Activated T-cell treated with anti-CD3 and anti-CD28 coated beads, Interleukin-2, amount 50 U/mL, for 4 hours (primary cell): ENCODE results near the gene ACOT12. TPM values are rescaled to one million over a fixed set of nuclear protein-coding genes. Genes with fewer than 3 reads are reported as not detected.

Experiments
- ATAC-seq, 2 donors: fragments of 200-7000 bp; cut with Tn5 transposase; one replicate each; pipeline ENCODE4 v1.10.0; 2021
- DNase-seq: peaks from one replicate; pipeline ENCODE4 v3.0.0-alpha.2; 2020
- H3K27me3 Mint-ChIP-seq: one replicate; pipeline ENCODE4 v1.8.0; 2021; ENCODE audit warnings: low read depth, mixed read lengths
- H3K36me3 Mint-ChIP-seq: one replicate; pipeline ENCODE4 v1.8.0; 2022; ENCODE audit warnings: mixed read lengths; ENCODE audit not compliant: insufficient read depth
- H3K4me1 Mint-ChIP-seq: one replicate; pipeline ENCODE4 v1.8.0; 2021; ENCODE audit warnings: low read depth, mixed read lengths
- H3K4me3 Mint-ChIP-seq: one replicate; pipeline ENCODE4 v1.8.0; 2021; ENCODE audit warnings: mild to moderate bottlenecking, moderate library complexity, mixed read lengths
- H3K9me3 Mint-ChIP-seq: one replicate; pipeline ENCODE4 v1.8.0; 2021; ENCODE audit warnings: mixed read lengths
- total RNA-seq, 3 donors: library from RNA; stranded (reverse); gene quantifications; one replicate each; pipeline ENCODE4 v1.2.1, GENCODE V29; 2021

The ACOT12 gene
- total RNA-seq: not detected

DNA sequence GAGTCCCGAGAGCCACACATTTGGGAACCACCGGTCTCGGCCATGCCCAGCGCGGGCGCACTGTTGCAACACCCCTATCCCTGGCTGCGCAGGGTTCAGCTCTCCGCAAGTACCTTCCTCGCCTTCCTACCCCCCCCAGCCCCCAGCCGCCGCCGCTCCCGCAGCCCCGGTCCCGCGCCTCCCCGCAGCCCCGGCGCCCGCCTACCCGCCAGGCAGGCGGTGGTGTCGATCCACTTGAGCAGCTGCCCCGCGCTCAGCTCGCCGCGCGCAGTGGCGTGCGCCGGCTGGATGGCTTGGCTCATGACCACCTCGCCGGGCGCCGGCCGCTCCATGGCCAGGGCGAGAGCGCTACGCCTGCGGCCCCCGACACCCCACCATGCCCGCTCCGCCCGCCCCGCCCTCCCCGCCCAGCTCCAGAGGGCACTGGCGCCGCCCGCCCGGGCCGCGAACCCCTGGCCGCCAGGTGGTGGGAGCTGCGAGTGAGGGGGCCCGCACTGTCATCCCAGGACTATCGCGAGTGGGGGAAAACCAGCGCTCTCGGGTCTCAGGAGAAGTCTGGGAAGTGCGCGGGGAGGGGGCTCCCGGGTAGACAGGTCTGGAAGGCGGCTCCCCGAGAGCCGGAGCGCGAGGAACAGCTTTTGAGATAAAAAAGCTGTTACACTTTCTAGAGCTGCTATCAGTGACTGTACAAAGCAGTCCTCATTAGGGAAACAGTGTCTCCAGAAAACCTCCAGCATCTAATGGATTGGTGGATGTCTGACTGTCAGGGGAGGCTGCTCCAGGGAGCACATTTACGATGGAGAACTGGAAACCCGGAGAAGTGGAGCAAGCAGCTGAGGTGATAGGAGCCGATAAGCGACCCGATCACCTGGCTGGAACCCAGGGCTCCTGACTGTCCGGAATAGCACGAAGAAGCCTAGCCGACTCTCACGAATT is at the start of gene ACOT12:
ACOT12 (minus strand) TSS at position 352 of the 936 bp plus-strand sequence; CDS start at position 332, 20 bp downstream.
- no peak for DNase-seq
- ATAC-seq: peak; percentile 37 to 46
- Mint-ChIP-seq H3K36me3 (no peaks in the 10 kb centered on the region), H3K9me3 (peaks cover 5% of the 10 kb centered on the region), H3K4me1 (peaks cover 3% of the 10 kb centered on the region), H3K4me3 (peak within 1 kb of the TSS; percentile 13), H3K27me3 (peaks cover 68% of the 10 kb centered on the region)

DNA sequence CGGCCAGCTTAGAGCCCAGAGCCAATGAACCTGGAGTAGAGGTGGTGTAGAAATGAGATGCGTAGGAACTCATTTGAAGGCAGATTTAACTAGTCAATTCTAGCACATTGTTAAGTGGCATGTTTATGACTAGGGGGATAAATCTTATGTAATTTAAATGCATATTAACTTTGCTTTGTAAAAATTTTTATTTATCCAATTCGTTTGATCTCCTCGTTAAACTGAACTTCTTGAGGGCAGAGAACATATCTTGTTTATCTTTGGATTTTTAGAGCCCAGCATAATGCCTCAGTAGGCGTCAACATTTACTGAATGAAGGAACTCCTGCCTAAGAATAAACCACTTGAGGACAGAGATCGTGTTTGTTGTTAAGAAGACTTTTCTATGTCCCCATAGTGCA is 41.1 kb upstream of the ACOT12 start:
- peaks cover 3% of the 10 kb centered on the region for H3K36me3 Mint-ChIP-seq
- H3K4me3 Mint-ChIP-seq: no peak overlapping the region
- H3K9me3 Mint-ChIP-seq: no peaks in the 10 kb centered on the region
- ATAC-seq: no peak
- no peak for DNase-seq
- H3K4me1 Mint-ChIP-seq: no peaks in the 10 kb centered on the region
- no peaks in the 10 kb centered on the region for H3K27me3 Mint-ChIP-seq

DNA sequence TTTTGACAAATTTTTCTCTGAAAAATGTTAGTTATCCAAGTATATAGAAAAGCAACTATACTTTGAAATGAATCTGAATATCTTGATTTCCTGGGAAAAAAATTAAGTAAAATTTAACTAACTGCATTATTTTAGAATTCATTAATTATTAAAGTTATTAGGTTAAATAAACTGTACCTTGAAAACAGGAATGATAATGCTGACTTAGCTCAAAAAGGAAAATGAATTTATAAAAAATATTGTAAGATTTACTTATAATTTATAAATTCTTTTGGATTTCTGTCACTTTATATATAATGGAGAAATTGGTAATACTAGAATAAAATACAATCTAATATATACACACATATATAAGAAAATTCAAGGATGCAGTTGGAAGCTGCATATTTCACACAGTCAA is 36.1 kb upstream of the ACOT12 start:
- no peak for DNase-seq
- Mint-ChIP-seq H3K36me3 (peaks cover 1% of the 10 kb centered on the region), H3K9me3 (no peaks in the 10 kb centered on the region)

DNA sequence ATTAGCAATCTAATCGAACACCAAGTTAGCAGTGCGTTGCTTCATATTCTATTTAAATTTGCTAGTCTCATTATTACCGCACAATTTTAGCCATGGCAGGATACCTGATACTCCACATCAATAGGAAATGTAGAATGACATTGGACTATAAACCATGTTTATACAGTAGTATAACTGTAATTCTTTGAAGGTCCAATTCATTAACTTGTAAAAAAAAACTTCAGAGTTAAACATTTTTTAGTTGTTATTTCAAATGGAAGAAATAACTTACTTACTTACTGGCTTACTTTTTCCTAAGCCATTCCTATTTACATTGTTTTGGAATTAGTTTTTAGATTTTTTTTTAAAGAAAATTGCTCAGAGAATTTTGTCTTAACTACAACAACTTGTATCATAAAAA is 35.4 kb upstream of the ACOT12 start:
- ATAC-seq (no peak), DNase-seq (no peak)
- no peak overlapping the region for H3K4me3 Mint-ChIP-seq
- no peaks in the 10 kb centered on the region for H3K27me3 Mint-ChIP-seq
- peaks cover 1% of the 10 kb centered on the region for H3K36me3 Mint-ChIP-seq
- peaks cover 9% of the 10 kb centered on the region for H3K4me1 Mint-ChIP-seq
- no peaks in the 10 kb centered on the region for H3K9me3 Mint-ChIP-seq

More for the DNA sequence above, 36.1 kb upstream of the ACOT12 start:
- Mint-ChIP-seq H3K27me3 (no peaks in the 10 kb centered on the region), H3K4me3 (no peak overlapping the region), H3K4me1 (peaks cover 9% of the 10 kb centered on the region)
- ATAC-seq: no peak

DNA sequence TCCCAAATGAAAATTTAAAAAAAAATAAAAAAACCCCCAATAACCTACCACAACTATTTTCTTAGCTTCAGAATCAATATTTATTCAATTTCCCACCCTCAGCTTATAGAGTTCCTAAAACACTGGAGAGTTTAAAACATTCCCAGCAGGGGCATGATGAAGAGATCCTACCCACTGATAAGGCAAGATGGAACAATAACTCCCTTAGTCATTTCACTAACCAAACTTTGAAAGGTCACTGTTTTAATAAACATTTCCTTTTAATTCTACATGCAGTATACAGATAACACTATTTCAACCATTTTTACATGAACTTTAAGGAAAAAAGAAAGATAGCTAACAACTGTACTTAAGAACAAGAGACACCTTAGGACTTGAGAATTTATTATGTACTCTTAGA is 34.9 kb upstream of the ACOT12 start:
- no peaks in the 10 kb centered on the region for H3K27me3 Mint-ChIP-seq
- peaks cover 1% of the 10 kb centered on the region for H3K36me3 Mint-ChIP-seq
- no peak overlapping the region for H3K4me3 Mint-ChIP-seq
- no peaks in the 10 kb centered on the region for H3K9me3 Mint-ChIP-seq
- no peak for ATAC-seq
- peaks cover 9% of the 10 kb centered on the region for H3K4me1 Mint-ChIP-seq
- no peak for DNase-seq

DNA sequence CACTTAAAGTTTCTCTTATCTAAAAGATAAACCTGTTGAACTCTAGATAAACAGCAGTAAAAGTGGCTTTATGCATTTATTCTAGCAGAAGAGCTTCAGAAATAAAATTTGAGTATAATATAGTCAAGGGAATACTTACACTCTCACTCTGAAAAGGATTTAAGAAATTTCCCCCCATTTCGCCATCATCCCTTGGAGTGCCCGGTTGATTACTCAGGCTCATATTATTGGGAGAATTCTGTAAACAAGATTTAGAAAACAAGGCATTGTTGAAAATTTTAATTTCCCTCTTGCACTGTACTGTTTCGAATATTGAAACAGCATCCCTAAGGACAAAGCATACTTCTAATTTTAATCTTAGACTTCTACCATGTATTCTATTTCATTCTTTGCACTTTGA is 34.5 kb upstream of the ACOT12 start:
- ATAC-seq (no peak), DNase-seq (no peak)
- H3K27me3 Mint-ChIP-seq: no peaks in the 10 kb centered on the region
- no peak overlapping the region for H3K4me3 Mint-ChIP-seq
- H3K9me3 Mint-ChIP-seq: no peaks in the 10 kb centered on the region
- peaks cover 9% of the 10 kb centered on the region for H3K4me1 Mint-ChIP-seq
- H3K36me3 Mint-ChIP-seq: peaks cover 1% of the 10 kb centered on the region

DNA sequence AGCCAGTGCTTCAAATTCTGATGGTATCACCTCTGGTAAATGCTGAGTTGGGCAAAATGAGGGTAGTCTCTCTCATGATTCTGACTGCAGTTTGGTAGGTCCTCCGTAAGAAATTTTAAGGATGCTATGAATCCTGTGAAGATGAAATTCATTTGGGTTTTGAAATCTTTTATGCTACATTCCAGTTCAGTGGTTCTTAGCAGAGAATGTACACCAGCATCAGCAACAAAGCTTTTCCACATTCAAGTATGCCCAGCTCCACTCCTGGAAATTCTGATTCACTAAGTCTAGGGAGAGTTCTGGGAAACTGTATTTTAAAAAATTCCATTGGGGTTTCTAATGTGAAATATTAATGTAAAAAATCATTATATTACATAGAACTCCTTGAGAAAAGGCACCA is 33.6 kb upstream of the ACOT12 start:
- peaks cover 4% of the 10 kb centered on the region for H3K36me3 Mint-ChIP-seq
- DNase-seq (no peak), ATAC-seq (no peak)
- H3K4me1 Mint-ChIP-seq: peaks cover 9% of the 10 kb centered on the region
- no peak overlapping the region for H3K4me3 Mint-ChIP-seq
- H3K9me3 Mint-ChIP-seq: no peaks in the 10 kb centered on the region
- H3K27me3 Mint-ChIP-seq: no peaks in the 10 kb centered on the region

DNA sequence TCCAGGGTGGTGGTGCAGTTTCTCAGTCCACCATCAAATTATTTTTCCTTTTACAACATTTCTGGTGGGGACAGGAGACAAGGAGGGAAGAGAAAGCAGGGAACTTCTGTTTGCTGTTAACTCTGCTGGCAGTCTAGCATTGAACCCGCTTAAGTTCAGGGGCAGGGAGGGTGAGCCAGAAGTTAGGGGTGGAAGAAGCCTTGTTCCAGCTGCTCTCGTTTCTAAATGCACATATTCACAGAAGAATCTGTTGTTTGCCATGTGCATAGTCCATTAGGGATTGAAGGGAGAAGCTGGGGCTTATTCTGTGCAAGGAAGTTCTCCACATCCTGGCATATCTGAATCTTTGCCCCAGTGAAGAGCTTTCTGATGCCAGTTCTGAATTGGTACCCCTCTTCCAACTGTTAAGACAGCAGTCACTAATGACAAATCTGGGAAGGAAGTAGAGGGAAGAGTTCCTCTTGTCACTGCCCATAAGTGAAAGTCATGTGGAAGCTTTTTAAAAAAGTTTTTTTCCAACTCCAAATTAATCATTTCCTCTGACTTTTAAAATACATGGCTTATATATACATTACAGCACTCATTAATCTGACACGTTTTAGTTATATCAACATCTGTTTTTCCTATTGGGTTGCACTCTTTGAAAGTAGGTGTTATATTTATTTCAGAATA is 32.6 kb upstream of the ACOT12 start:
- H3K36me3 Mint-ChIP-seq: peaks cover 6% of the 10 kb centered on the region
- no peak overlapping the region for H3K4me3 Mint-ChIP-seq
- H3K27me3 Mint-ChIP-seq: no peaks in the 10 kb centered on the region
- no peak for DNase-seq
- peaks cover 9% of the 10 kb centered on the region for H3K4me1 Mint-ChIP-seq
- H3K9me3 Mint-ChIP-seq: no peaks in the 10 kb centered on the region
- no peak for ATAC-seq

DNA sequence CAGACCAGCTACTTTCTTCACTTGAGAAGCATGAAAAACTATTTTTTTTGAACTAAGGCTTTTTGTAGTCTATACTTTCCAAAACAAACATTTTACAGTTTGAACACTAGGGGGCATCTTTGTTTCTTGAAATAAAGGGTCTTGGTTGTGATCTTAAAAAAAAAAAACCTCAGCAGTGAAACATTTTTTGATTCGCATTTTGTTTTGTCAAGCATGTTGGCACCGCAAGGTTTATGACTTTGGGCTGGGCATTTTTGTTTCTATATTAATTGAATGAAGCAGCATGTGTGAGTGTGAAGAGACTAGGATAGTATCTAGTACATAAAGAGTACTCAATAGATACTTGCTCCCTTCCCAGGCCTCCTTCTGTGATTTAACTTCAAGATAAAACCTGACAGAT is 31.6 kb upstream of the ACOT12 start:
- no peak overlapping the region for H3K4me3 Mint-ChIP-seq
- no peaks in the 10 kb centered on the region for H3K9me3 Mint-ChIP-seq
- no peak for DNase-seq
- H3K4me1 Mint-ChIP-seq: peaks cover 11% of the 10 kb centered on the region
- no peaks in the 10 kb centered on the region for H3K27me3 Mint-ChIP-seq
- H3K36me3 Mint-ChIP-seq: peaks cover 5% of the 10 kb centered on the region
- peak in 1 of 2 donors; percentile 34 for ATAC-seq

DNA sequence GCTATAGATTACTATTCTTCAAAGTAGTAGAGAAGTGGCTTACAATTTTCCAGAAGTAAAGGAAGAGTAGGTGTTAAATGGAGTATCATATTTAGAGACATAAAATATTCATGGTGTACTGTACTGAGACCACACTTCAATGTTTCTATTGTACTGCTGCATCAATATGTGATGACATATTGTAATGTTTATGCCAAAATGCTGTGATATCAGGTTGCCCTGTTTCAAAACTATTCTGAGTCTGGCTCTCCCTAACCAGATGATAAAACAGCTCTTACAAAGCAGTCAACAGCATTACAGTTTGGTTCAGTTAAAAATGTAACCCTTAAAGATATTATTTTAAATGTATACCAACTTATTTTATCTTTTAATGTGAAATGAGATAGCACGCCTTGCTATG is 30.8 kb upstream of the ACOT12 start:
- Mint-ChIP-seq H3K27me3 (no peaks in the 10 kb centered on the region), H3K36me3 (peaks cover 12% of the 10 kb centered on the region), H3K4me1 (peaks cover 19% of the 10 kb centered on the region), H3K4me3 (no peak overlapping the region), H3K9me3 (no peaks in the 10 kb centered on the region)
- DNase-seq (no peak), ATAC-seq (no peak)

DNA sequence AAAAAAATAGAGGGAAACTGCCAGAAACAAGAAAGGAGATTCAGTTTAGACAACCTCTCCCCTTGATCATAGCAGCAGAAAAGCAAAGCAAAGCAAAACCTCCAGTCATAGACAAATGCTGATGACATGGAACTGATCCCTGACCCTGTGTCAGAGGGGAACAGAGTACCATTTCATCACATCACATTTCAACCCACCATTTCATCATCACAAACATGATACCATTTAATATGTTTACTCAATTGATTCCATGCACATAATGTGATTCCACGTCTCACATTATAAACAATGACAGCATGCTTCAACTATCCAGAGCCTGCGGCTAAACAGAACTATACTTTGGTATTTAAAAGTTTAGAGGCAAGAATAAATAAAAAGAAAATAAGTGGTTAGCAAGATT is 28.7 kb upstream of the ACOT12 start:
- peaks cover 19% of the 10 kb centered on the region for H3K4me1 Mint-ChIP-seq
- peaks cover 14% of the 10 kb centered on the region for H3K36me3 Mint-ChIP-seq
- ATAC-seq (no peak), DNase-seq (no peak)
- no peak overlapping the region for H3K4me3 Mint-ChIP-seq
- no peaks in the 10 kb centered on the region for H3K9me3 Mint-ChIP-seq
- H3K27me3 Mint-ChIP-seq: no peaks in the 10 kb centered on the region

DNA sequence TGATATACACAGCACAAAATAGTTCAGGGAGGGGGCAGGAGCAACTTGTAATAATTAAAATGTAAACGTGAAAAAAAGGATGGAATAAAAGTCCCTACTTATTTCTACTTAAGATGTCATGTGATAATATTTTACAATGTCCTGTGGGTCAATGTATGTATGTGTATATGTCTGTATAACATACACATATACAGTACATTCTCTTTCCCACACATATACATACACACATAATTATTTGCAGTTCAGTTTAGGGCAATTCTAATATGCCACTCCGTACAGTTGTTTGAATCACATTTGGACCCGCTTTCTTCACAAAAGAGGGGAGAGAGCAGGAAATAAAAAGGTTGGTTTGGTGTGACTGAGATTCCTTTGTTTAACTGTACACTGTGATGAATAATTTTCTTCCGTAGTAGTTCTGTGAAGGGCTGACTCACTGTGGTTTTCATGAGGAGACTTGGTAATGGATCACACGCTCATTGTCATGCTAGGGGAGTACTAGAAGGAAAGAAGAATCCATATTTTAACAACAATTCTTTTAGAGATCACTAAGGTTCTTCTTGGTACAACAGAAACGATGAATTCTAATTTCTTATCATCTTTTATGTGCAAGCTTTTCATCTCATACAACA is 26.2 kb upstream of the ACOT12 start:
- Mint-ChIP-seq H3K27me3 (no peaks in the 10 kb centered on the region), H3K9me3 (no peaks in the 10 kb centered on the region), H3K36me3 (peaks cover 15% of the 10 kb centered on the region), H3K4me3 (no peak overlapping the region), H3K4me1 (peaks cover 10% of the 10 kb centered on the region)
- DNase-seq: no peak
- ATAC-seq: peak; percentile 98 to 100

DNA sequence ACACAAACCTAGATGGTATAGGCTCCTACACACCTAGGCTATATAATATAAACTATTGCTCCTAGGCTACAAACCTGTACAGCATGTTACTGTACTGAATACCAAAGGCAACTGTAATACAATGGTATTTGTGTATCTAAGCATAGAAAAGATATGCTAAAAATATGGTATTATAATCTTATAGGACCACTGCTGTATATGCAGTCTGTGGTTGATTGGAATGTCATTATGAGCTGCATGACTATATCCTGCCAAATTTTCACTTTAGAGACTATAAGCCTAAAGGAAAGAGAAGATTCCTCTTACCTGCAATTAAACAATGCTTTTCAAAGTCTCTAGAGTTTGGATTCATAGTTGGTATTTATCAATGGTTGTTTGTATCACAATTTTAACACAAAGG is 24.7 kb upstream of the ACOT12 start:
- Mint-ChIP-seq H3K4me1 (peaks cover 10% of the 10 kb centered on the region), H3K9me3 (no peaks in the 10 kb centered on the region), H3K36me3 (peaks cover 15% of the 10 kb centered on the region), H3K4me3 (no peak overlapping the region), H3K27me3 (no peaks in the 10 kb centered on the region)
- ATAC-seq: no peak
- no peak for DNase-seq

DNA sequence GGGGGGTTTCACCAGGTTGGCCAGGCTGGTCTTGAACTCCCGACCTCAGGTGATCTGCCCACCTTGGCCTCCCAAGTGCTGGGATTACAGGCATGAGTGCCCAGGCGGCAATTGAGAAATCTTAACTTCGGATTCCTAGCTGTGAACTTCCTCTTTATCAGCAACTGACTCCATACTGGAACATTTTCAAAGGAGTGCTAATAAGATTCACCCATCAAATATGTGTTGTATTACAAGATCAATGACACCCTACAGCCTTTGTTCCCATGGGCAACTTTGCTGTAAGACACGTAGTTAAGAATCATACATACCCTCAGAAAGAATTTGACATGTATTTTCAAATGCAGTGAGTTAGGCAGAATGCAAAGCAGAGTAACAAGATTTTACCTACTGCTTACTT is 23.1 kb upstream of the ACOT12 start:
- ATAC-seq (no peak), DNase-seq (no peak)
- H3K4me1 Mint-ChIP-seq: peaks cover 10% of the 10 kb centered on the region
- no peaks in the 10 kb centered on the region for H3K27me3 Mint-ChIP-seq
- H3K36me3 Mint-ChIP-seq: peaks cover 10% of the 10 kb centered on the region
- H3K9me3 Mint-ChIP-seq: no peaks in the 10 kb centered on the region
- H3K4me3 Mint-ChIP-seq: no peak overlapping the region
